HepG2 (cell line): Measurements from ENCODE around the gene MAPK12. TPM values are rescaled to one million over a fixed set of nuclear protein-coding genes. Genes with fewer than 3 reads are reported as not detected.

Experiments used
- ATAC-seq: fragments of 200-7000 bp; cut with Tn5 transposase; 3 replicates; pipeline ENCODE4 v1.9.1; 2020; ENCODE audit warnings: mild to moderate bottlenecking, moderate library complexity
- BruUV-seq: library from RNA; stranded (reverse); fragments of 400-500 nt; replicated peaks from 2 replicates; lab custom pipeline; 2021; lab: Mats Ljungman, UMichigan
- CTCF ChIA-PET: fragments of 300-600 bp; formaldehyde crosslinking; extraction: SDS; loops from one replicate; lab custom pipeline; 2021; ENCODE audit warnings: low total read pairs, inconsistent platforms, low intra/inter-chr PET ratio; lab: Yijun Ruan, JAX
- POLR2A ChIA-PET: fragments of 350-600 bp; sonication (Branson Sonifier 250); formaldehyde crosslinking; loops from one replicate; lab custom pipeline; 2020; ENCODE audit warnings: antibody characterized with exemption, inconsistent platforms; lab: Yijun Ruan, JAX
- DNase-seq: peaks from one replicate; pipeline ENCODE4 v3.0.0-alpha.2; 2015; ENCODE audit warnings: low spot score
- FAIRE-seq: peaks from 3 replicates; lab custom pipeline; 2011; peaks lifted over from hg19 to GRCh38; lab: Jason Lieb, UNC
- H2AFZ ChIP-seq: one replicate; pipeline ENCODE4 v1.6.1; 2011; ENCODE audit warnings: low read length, inconsistent platforms
- H3K27ac ChIP-seq: fragments of 300-600 bp; 3 replicates; pipeline ENCODE4 v1.8.0; 2011; ENCODE audit warnings: mixed run types, mild to moderate bottlenecking, mixed read lengths, low read length, inconsistent platforms; ENCODE audit not compliant: insufficient read depth; ENCODE audit errors: extremely low read length
- H3K27me3 ChIP-seq, 2 experiments: fragments of 200-600 bp in 1 of 2; 2 replicates in 1 of 2; 3 replicates in 1 of 2; pipeline versions ENCODE4 v1.6.0 to v1.8.0; 2011; ENCODE audit warnings: low read length in 2 of 2, mild to moderate bottlenecking in 2 of 2, moderate library complexity in 2 of 2, inconsistent platforms in 1 of 2; ENCODE audit not compliant: insufficient read depth in 2 of 2, control insufficient read depth in 1 of 2
- H3K36me3 ChIP-seq, 2 experiments: fragments of 200-600 bp in 1 of 2; replicated peaks in 1 of 2; 2 replicates in 1 of 2; 3 replicates in 1 of 2; pipeline versions ENCODE4 v1.5.1 to v1.8.0; 2011; ENCODE audit warnings: low read length in 2 of 2, inconsistent platforms in 1 of 2; ENCODE audit not compliant: insufficient read depth in 2 of 2, control insufficient read depth in 1 of 2
- H3K4me1 ChIP-seq: 2 replicates; pipeline ENCODE4 v1.5.1; 2012; ENCODE audit warnings: low read length, inconsistent platforms; ENCODE audit not compliant: insufficient read depth
- H3K4me2 ChIP-seq: 2 replicates; pipeline ENCODE4 v1.6.0; 2011; ENCODE audit warnings: low read depth, low read length, inconsistent platforms
- H3K4me3 ChIP-seq, 3 experiments: fragments of 200-600 bp in 1 of 3; sonication (generic), shearing (Covaris generic) in 1 of 3; replicated peaks in 1 of 3; 2 replicates each; pipeline ENCODE4 v1.5.1; 2011 to 2016; ENCODE audit warnings: low read length in 3 of 3, inconsistent platforms in 2 of 3, low read depth in 2 of 3, mild to moderate bottlenecking in 2 of 3, control low read depth in 1 of 3, mixed read lengths in 1 of 3; ENCODE audit not compliant: insufficient read depth in 1 of 3
- H3K79me2 ChIP-seq: one replicate; pipeline ENCODE4 v1.6.1; 2011; ENCODE audit warnings: low read length, inconsistent platforms; ENCODE audit not compliant: insufficient read depth
- H3K9ac ChIP-seq: 2 replicates; pipeline ENCODE4 v1.6.0; 2011; ENCODE audit warnings: mild to moderate bottlenecking, low read depth, low read length, inconsistent platforms; ENCODE audit not compliant: insufficient read depth
- H3K9me3 ChIP-seq: 2 replicates; pipeline ENCODE4 v1.5.1; 2012; ENCODE audit warnings: mild to moderate bottlenecking, low read length
- H4K20me1 ChIP-seq: 2 replicates; pipeline ENCODE4 v1.6.0; 2011; ENCODE audit warnings: inconsistent platforms, mild to moderate bottlenecking, low read length, moderate library complexity; ENCODE audit not compliant: insufficient read depth
- ARID5B ChIP-seq: IDR thresholded peaks from 2 replicates; pipeline ENCODE4 v1.4.0; 2020; ENCODE audit warnings: mild to moderate bottlenecking, missing genetic modification reagents
- EED ChIP-seq: sonication (generic); formaldehyde crosslinking; IDR thresholded peaks from 2 replicates; pipeline ENCODE4 v1.5.0; 2020; ENCODE audit warnings: mild to moderate bottlenecking, missing genetic modification reagents
- EZH2 ChIP-seq: conservative IDR thresholded peaks from 2 replicates; pipeline ENCODE4 v1.6.1; 2012; ENCODE audit warnings: mild to moderate bottlenecking, low read depth, low read length, moderate library complexity
- GTF3A ChIP-seq: sonication (generic); formaldehyde crosslinking; conservative IDR thresholded peaks from 2 replicates; pipeline ENCODE4 v1.4.0; 2020; ENCODE audit warnings: mild to moderate bottlenecking, missing genetic modification reagents
- HMGXB3 ChIP-seq: sonication (generic); formaldehyde crosslinking; IDR thresholded peaks from 2 replicates; pipeline ENCODE4 v1.4.0; 2020; ENCODE audit warnings: missing genetic modification reagents, borderline replicate concordance
- MIXL1 ChIP-seq: IDR thresholded peaks from 2 replicates; pipeline ENCODE4 v1.6.1; 2016
- NFATC3 ChIP-seq: sonication (generic); formaldehyde crosslinking; IDR thresholded peaks from 2 replicates; pipeline ENCODE4 v1.5.1; 2020; ENCODE audit warnings: mild to moderate bottlenecking, missing genetic modification reagents
- NFE2L2 ChIP-seq: fragments of 150-350 bp; IDR thresholded peaks from 2 replicates; pipeline ENCODE4 v1.6.1; 2014; ENCODE audit warnings: low read length
- PAWR ChIP-seq: sonication (generic); formaldehyde crosslinking; IDR thresholded peaks from 2 replicates; pipeline ENCODE4 v1.4.0; 2020; ENCODE audit warnings: missing genetic modification reagents, mild to moderate bottlenecking, borderline replicate concordance
- PHB2 ChIP-seq: fragments of 450-650 bp; IDR thresholded peaks from 2 replicates; pipeline ENCODE4 v1.6.1; 2018; ENCODE audit not compliant: partially characterized antibody
- SALL2 ChIP-seq: sonication (generic); formaldehyde crosslinking; IDR thresholded peaks from 2 replicates; pipeline ENCODE4 v1.8.1; 2023; ENCODE audit warnings: mild to moderate bottlenecking, missing genetic modification reagents, inconsistent platforms
- TCF7L2 ChIP-seq: IDR thresholded peaks from 2 replicates; pipeline ENCODE4 v1.6.1; 2011; ENCODE audit warnings: mild to moderate bottlenecking, low read depth, low read length, moderate library complexity
- ZBTB21 ChIP-seq: sonication (generic); formaldehyde crosslinking; IDR thresholded peaks from 2 replicates; pipeline ENCODE4 v1.4.0; 2020; ENCODE audit warnings: missing genetic modification reagents
- ZNF282 ChIP-seq: fragments of 450-650 bp; IDR thresholded peaks from 2 replicates; pipeline ENCODE4 v1.6.1; 2018; ENCODE audit not compliant: partially characterized antibody
- ZNF33B ChIP-seq: sonication (generic); formaldehyde crosslinking; IDR thresholded peaks from 2 replicates; pipeline ENCODE4 v1.5.1; 2020; ENCODE audit warnings: mild to moderate bottlenecking, missing genetic modification reagents
- ZNF580 ChIP-seq: IDR thresholded peaks from 2 replicates; pipeline ENCODE4 v1.6.1; 2016; ENCODE audit warnings: low read depth, borderline replicate concordance
- ZNF781 ChIP-seq: sonication (generic); formaldehyde crosslinking; IDR thresholded peaks from 2 replicates; pipeline ENCODE4 v1.5.1; 2020; ENCODE audit warnings: borderline replicate concordance, mild to moderate bottlenecking, missing genetic modification reagents; ENCODE audit errors: not compliant biosample characterization
- ZNF792 ChIP-seq: IDR thresholded peaks from 2 replicates; pipeline ENCODE4 v1.6.1; 2016
- WGBS: methylation state at CpG from one replicate; pipeline ENCODE4 v1.1.6; 2017; ENCODE audit warnings: low lambda C conversion rate; 5-methylcytosine and 5-hydroxymethylcytosine counted together
- in situ Hi-C: cut with HindIII; loops from 2 replicates; pipeline ENCODE4 v1.10.0; 2017; ENCODE audit warnings: low pct_unique_long_range_greater_than_20kb; ENCODE audit not compliant: extremely low pct_ligation_motif_present
- intact Hi-C: fragments of 100-400 bp; cut with micrococcal nuclease; formaldehyde crosslinking; loops from one replicate; pipeline ENCODE4 v1.10.0; 2022; ENCODE audit not compliant: unreplicated experiment
- polyA plus RNA-seq, 8 experiments: library from polyadenylated mRNA; depleted of rRNA in 3 of 8; stranded (reverse) in 7 of 8; unstranded in 1 of 8; fragments of >200 nt; fragmentation: Illumina TruSeq in 4 of 8; extraction: Trizol in 4 of 8; gene quantifications; 2 replicates each; pipeline versions ENCODE4 v1.2.1 to v1.2.3, GENCODE V29; 2011 to 2016; ENCODE audit warnings: low read depth in 4 of 8, missing spikeins in 1 of 8, mixed read lengths in 1 of 8; ENCODE audit not compliant: insufficient read depth in 1 of 8
- total RNA-seq, 5 experiments: library from RNA; depleted of rRNA; stranded (reverse); fragments of >200 nt; fragmentation: Illumina TruSeq; extraction: Trizol; gene quantifications; 2 replicates each; pipeline ENCODE4 v1.2.3, GENCODE V29; 2016; ENCODE audit warnings: low read depth in 1 of 5

The MAPK12 gene
- total and polyA plus RNA-seq, 2 of the 13 experiments (the other 11 are each of a cell fraction or from before 2014, with no cell fraction given) = 22.2 to 23.3 TPM

- Histone ChIP-seq H4K20me1 (no peaks in the 10 kb centered on the region), H3K27me3 (no peaks in the 10 kb centered on the region), H3K9me3 (no peaks in the 10 kb centered on the region), H2AFZ (no peak overlapping the region), H3K4me2 (no peak overlapping the region), H3K27ac (no peak overlapping the region), H3K4me3 (no peak overlapping the region), H3K4me1 (peaks cover 11% of the 10 kb centered on the region), H3K9ac (no peak overlapping the region), H3K79me2 (no peaks in the 10 kb centered on the region), H3K36me3 (peaks cover 20 to 47% of the 10 kb centered on the region in 2 experiments; a peak in 4 of 5 replicates)
- CTCF ChIA-PET = no interaction called here
- TF ChIP-seq SALL2 (CRISPR knock-in tag) = no peak
- no peak for TF ChIP-seq ZNF781 (CRISPR knock-in tag)
- no peak for TF ChIP-seq HMGXB3 (CRISPR knock-in tag)
- no peak for TF ChIP-seq ZNF580
- no peak for TF ChIP-seq PAWR (CRISPR knock-in tag)
- no peak for TF ChIP-seq NFATC3 (CRISPR knock-in tag)
- TF ChIP-seq ARID5B = no peak
- no peak for TF ChIP-seq MIXL1 (CRISPR knock-in tag)
- TF ChIP-seq ZNF792 (CRISPR knock-in tag) = no peak
- no peak for TF ChIP-seq ZNF282
- TF ChIP-seq PHB2 = no peak
- TF ChIP-seq EED (CRISPR knock-in tag) = no peak
- TF ChIP-seq NFE2L2 = no peak
- TF ChIP-seq EZH2 = no peak
- TF ChIP-seq TCF7L2 = no peak
- no peak for TF ChIP-seq GTF3A (CRISPR knock-in tag)
- TF ChIP-seq ZNF33B (CRISPR knock-in tag) = no peak
- TF ChIP-seq ZBTB21 = no peak
- DNase-seq = no peak
- intact Hi-C loops (no loop called here), in situ Hi-C loops (no loop called here)
- no peak for FAIRE-seq
- POLR2A ChIA-PET = no interaction called here
- 84% methylated on average over 5 of the region's 8 CpGs for WGBS
- BruUV-seq = no TSS peak
- no peak for ATAC-seq
Measured at GRCh38 chr22:50222508-50222907, 39.0 kb downstream of the MAPK12 start.
